ENCODE measurements around the gene AUNIP.

Gene AUNIP

DNA sequence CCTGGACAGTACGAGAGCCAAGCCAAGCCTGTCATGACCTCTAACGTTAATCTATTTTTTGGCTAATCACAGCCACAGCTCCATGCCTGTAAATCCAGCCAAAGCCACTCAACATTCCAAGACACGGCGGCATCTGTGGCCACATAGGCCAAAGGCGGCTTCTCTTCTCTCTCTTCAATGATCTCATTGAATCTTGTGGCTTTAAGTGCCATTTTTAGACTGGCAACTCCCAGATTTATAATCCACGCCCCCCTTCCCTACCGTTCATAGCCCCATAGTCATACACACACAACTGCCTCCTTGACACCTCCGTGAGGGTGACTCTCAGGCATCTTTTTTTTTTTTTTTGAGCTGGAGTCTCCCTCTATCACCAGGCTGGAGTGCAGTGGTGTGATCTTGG, 64.9 kb downstream of the AUNIP start:
- DNase-seq (ENCODE audit: low read depth) = no peak

DNA sequence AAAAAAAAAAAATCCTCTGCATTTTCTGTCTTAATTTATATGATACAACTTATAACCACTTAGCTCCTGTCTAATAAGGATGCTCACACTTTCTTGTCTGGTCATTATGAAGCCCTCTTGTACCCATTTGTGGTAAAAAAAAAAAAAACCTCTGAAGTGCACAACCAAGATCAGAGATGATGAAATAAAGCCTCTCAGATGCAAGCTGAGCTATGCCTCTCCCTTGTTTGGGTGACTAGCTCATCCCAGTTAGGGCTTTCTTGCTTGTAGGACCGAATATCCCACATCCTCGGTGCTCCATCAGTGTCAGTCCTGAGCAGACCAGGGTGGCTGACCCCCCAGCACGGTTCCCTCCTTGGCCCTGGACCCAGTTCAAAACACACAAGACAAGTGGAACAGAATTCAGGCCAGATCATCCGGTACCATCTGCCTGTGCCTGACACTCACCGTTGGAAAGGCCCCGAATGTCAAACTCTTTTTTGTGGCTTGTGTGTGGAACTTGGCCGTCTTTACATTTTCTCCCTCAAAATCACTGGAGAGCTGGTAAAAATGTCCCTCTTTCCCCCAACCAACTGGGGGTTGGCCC, 65.6 kb downstream of the AUNIP start:
- DNase-seq (ENCODE audit: low read depth) = no peak

DNA sequence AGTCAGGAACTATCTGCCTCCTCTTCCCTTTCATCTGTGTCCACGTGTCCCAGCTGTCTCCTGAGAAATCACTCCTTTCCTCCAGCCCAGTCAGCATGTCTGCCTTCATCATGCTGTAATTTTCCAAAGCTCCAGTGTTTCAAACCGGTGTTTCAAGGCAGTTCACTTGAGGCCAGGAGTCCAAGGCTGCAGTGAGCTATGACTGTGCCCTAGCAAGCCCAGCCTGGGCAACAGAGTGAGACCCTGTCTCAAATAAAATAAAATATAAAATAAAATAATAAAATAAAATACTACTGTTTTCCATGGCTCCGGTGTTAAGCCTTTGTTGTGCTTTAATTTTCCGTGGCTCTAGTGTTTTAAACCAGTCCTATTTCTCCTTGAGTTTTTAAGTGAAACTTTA, 67.1 kb downstream of the AUNIP start:
- no peak for DNase-seq (ENCODE audit: low read depth)

DNA sequence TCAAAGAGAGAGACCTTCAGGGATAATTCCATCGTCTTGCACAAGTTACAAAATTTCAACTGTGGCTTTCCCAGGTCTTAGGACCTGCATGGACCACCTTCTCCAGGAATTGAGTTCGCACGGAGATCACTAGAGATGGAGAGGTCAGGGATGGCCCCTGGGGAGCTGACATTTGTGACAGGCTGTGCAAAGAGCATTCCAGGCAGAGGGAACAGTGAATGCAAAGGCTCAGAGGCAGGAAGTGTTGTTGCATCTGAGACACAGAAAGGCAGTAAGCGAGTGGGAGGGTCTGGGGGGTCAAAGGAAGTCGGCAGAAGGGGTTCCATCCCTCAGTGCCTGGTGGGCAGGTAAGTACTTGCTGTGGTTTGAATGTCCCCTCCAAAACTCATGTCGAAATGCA, 68.8 kb downstream of the AUNIP start:
- DNase-seq (ENCODE audit: low read depth) = no peak

DNA sequence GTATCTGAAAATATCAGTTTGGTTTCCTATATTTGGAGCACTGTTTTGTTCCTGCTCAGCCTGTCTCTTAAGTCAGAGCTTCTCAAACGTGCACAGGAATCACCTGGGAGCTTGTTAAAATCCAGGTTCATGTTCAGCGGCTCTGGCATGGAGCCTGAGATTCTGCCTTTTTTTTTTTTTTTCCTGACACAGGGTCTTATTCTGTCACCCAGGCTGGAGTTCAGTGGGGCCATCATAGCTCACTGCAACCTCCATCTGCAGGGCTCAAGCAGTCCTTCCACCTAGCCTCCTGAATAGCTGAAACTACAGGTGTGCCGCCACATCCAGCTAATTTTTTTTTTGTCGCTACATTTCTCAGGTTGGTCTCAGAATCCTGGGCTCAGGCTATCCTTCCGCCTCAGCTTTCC, 71.5 kb downstream of the AUNIP start:
- DNase-seq (ENCODE audit: low read depth) = no peak

DNA sequence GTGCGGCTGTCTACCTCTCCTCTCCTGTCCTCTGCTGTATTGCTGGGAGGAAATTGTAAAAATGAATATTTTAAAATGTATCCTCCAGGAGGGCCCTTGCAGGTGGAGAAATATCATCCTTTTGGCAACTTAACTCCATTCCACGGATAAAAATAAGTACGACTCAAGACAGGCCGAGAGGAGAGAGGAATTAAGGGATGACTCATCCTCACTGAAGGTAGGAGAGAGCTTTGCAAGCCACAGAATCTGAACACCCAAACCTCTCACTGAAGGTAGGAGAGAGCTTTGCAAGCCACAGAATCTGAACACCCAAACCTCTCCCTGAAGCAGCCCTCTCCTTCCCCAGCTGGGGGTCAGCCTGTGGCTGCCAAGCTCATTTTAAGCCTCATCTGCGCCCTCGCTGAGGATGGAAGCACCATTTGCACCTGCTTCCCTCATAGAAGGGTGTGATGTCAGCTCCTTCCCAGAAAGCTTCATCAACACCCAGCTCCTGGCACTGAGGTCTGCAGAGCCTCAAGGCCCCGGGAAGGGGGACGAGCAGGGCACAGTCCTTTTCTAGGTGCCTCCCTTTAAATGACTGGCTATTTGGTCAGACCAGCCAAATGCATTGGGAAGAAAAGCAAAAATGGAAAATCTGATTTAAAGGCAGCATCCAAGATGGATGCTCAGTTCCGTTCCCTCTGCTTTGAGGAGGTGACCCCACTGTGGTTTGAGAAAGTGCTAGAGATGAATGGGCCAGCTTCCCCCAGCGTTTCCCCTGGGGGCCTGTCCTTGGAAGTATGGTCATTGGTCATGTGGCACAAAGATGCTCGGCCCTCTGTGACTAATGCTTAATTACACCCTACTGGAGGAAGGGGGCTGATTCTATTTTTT, 72.1 kb downstream of the AUNIP start:
- DNase-seq (ENCODE audit: low read depth) = no peak

DNA sequence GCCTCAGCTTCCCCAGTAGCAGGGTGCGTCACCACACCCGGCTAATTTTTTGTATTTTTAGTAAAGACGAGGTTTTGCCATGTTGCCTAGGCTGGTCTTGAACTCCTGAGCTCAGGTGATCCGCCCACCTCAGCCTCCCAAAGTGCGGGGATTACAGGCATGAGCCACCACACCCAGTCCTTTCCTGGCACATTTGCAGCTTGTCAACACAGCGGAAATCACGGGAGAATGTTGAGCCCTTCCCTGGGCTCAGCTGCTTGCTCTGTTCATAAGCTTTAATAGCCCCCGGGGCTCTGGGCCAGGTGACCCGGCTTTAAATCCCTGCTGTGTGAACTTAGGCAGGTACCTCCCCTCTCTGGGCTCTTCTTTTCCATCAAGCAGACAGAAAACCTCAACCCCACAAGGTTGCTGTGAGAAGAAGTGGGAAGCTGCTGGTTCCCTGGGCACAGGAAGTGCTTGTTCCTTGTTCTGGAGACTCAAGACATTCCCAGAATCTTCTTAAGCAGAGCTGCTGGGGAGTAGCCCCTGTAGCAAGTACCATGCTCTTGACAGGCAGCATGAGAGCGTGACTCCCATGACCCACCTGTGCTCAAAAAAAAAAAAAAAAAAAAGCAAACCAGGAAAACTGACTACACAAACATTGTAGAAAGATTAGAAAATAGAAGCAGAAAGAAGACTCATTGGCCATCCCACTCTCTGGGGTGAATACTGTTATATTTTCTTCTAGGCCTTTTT, 73.8 kb downstream of the AUNIP start:
- no peak for DNase-seq (ENCODE audit: low read depth)

DNA sequence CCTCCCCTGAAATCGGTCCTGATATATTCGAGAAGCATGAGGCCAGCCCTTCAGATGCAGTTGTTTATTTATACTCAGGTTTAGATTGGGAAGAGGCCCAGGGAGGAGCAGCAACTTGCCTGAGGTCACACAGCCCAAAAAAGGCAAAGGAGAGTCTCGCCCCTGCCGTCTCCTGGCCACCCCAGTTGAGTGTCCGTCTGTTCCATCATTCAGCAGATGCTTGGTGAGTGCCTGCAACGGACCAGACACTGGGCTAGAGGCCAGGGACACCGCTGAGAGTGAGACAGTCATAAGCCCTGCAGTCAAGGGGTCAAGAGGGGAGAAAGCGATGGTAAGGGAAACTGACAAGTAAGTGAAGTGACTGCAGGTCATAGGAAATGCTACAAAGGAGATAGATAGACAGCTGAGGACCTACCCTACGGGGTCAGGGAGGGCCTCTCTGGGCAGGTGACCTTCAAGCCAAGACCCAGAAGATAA, 74.6 kb downstream of the AUNIP start:
- no peak for DNase-seq (ENCODE audit: low read depth)
